MM.1S (cell line): Measurements from ENCODE around the gene AIRE.

Source experiments
- DNase-seq: peaks from one replicate; pipeline ENCODE4 v3.0.0-alpha.2; 2015
- H2AFZ ChIP-seq: fragments of 300-600 bp; sonication (generic); 2 replicates; pipeline ENCODE4 v1.6.0; 2016; ENCODE audit warnings: antibody characterized with exemption, low read length
- H3F3A ChIP-seq: fragments of 300-600 bp; sonication (generic); 2 replicates; pipeline ENCODE4 v1.6.1; 2016; ENCODE audit warnings: mild to moderate bottlenecking, antibody characterized with exemption, low read length, moderate library complexity, mixed read lengths; ENCODE audit not compliant: insufficient read depth
- H3K27ac ChIP-seq: fragments of 300-600 bp; sonication (generic); 2 replicates; pipeline ENCODE4 v1.5.1; 2016; ENCODE audit warnings: mild to moderate bottlenecking, low read length
- H3K27me3 ChIP-seq: fragments of 300-600 bp; sonication (generic); replicated peaks from 2 replicates; pipeline ENCODE4 v1.6.0; 2016; ENCODE audit warnings: low read length; ENCODE audit not compliant: insufficient read depth
- H3K36me3 ChIP-seq: fragments of 300-600 bp; sonication (generic); replicated peaks from 2 replicates; pipeline ENCODE4 v1.6.1; 2016; ENCODE audit warnings: mild to moderate bottlenecking, low read length, mixed read lengths; ENCODE audit not compliant: insufficient read depth
- H3K4me1 ChIP-seq: fragments of 300-600 bp; sonication (generic); 2 replicates; pipeline ENCODE4 v1.6.1; 2016; ENCODE audit warnings: low read length, mixed read lengths
- H3K4me2 ChIP-seq: fragments of 300-600 bp; sonication (generic); 2 replicates; pipeline ENCODE4 v1.6.0; 2016; ENCODE audit warnings: low read depth, low read length
- H3K4me3 ChIP-seq: fragments of 300-600 bp; sonication (generic); 2 replicates; pipeline ENCODE4 v1.5.1; 2016; ENCODE audit warnings: low read length, mixed read lengths
- H3K79me2 ChIP-seq: fragments of 300-600 bp; sonication (generic); 2 replicates; pipeline ENCODE4 v1.6.1; 2016; ENCODE audit warnings: mixed run types, low read length, mixed read lengths
- H3K9ac ChIP-seq: fragments of 300-600 bp; sonication (generic); 2 replicates; pipeline ENCODE4 v1.6.1; 2016; ENCODE audit warnings: low read length, mixed read lengths
- H3K9me2 ChIP-seq: fragments of 300-600 bp; sonication (generic); replicated peaks from 2 replicates; pipeline ENCODE4 v1.6.1; 2016; ENCODE audit warnings: mild to moderate bottlenecking, low read length, mixed read lengths; ENCODE audit not compliant: insufficient read depth
- H3K9me3 ChIP-seq: fragments of 300-600 bp; sonication (generic); replicated peaks from 2 replicates; pipeline ENCODE4 v1.6.1; 2016; ENCODE audit warnings: mild to moderate bottlenecking, low read length, mixed read lengths; ENCODE audit not compliant: insufficient read depth
- H4K20me1 ChIP-seq: fragments of 300-600 bp; sonication (generic); 2 replicates; pipeline ENCODE4 v1.6.1; 2016; ENCODE audit warnings: mild to moderate bottlenecking, low read length, moderate library complexity, mixed read lengths; ENCODE audit not compliant: insufficient read depth
- CTCF ChIP-seq: fragments of 300-600 bp; sonication (generic); IDR thresholded peaks from 2 replicates; pipeline ENCODE4 v1.5.1; 2016; ENCODE audit warnings: antibody characterized with exemption, low read length, mixed read lengths
- EZH2 ChIP-seq: fragments of 300-600 bp; sonication (generic); optimal IDR thresholded peaks from 2 replicates; pipeline ENCODE3; 2017; ENCODE audit warnings: low read depth, mild to moderate bottlenecking, antibody characterized with exemption, low read length, mixed read lengths
- EZH2phosphoT487 ChIP-seq: fragments of 300-600 bp; sonication (generic); IDR thresholded peaks from 2 replicates; pipeline ENCODE4 v1.6.1; 2018; ENCODE audit warnings: antibody characterized with exemption, low read length

AIRE gene

GRCh38 chr21:44291936-44292811 is 6.5 kb downstream of the AIRE start:
- Histone ChIP-seq H3K4me3 (no peak overlapping the region), H3K27me3 (peaks cover 85% of the 10 kb centered on the region), H3K9me2 (no peaks in the 10 kb centered on the region), H3K4me1 (no peaks in the 10 kb centered on the region), H3K27ac (no peak overlapping the region), H3K36me3 (no peaks in the 10 kb centered on the region), H3K9ac (no peak overlapping the region), H3K79me2 (no peaks in the 10 kb centered on the region), H4K20me1 (no peaks in the 10 kb centered on the region), H2AFZ (no peak overlapping the region), H3K9me3 (no peaks in the 10 kb centered on the region), H3F3A (no peaks in the 10 kb centered on the region), H3K4me2 (no peak overlapping the region)
- no peak for TF ChIP-seq EZH2phosphoT487
- TF ChIP-seq CTCF = no peak
- TF ChIP-seq EZH2 = no peak
- DNase-seq = no peak

DNA sequence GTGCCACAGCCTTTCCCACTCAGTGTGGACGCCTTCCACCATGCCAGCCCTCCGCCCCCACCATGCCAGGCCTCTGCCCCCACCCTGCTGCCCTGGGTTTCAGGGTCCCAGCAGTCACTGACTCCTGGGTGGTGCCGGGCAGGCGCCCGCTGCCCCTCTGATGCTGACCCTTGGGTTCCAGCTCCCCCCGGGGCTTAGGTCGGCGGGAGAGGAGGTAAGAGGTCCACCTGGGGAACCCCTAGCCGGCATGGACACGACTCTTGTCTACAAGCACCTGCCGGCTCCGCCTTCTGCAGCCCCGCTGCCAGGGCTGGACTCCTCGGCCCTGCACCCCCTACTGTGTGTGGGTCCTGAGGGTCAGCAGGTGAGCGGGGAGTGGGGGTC is 7.1 kb downstream of the AIRE start:
- Histone ChIP-seq H3F3A (peaks cover under 1% of the 10 kb centered on the region), H3K9me2 (no peaks in the 10 kb centered on the region), H3K9me3 (no peaks in the 10 kb centered on the region), H3K27me3 (peaks cover 79% of the 10 kb centered on the region), H3K4me3 (no peak overlapping the region), H3K4me2 (no peak overlapping the region), H3K4me1 (peaks cover 4% of the 10 kb centered on the region), H2AFZ (no peak overlapping the region), H4K20me1 (no peaks in the 10 kb centered on the region), H3K36me3 (no peaks in the 10 kb centered on the region), H3K9ac (no peak overlapping the region), H3K79me2 (no peaks in the 10 kb centered on the region), H3K27ac (no peak overlapping the region)
- TF ChIP-seq EZH2 (no peak), CTCF (no peak), EZH2phosphoT487 (no peak)
- no peak for DNase-seq

GRCh38 chr21:44293551-44294231 is 8.0 kb downstream of the AIRE start:
- Histone ChIP-seq H4K20me1 (no peaks in the 10 kb centered on the region), H3K9me3 (no peaks in the 10 kb centered on the region), H3K9me2 (no peaks in the 10 kb centered on the region), H3K79me2 (no peaks in the 10 kb centered on the region), H2AFZ (no peak overlapping the region), H3K4me2 (no peak overlapping the region), H3K4me3 (no peak overlapping the region), H3K36me3 (no peaks in the 10 kb centered on the region), H3K27me3 (peaks cover 70% of the 10 kb centered on the region), H3K4me1 (peaks cover 13% of the 10 kb centered on the region), H3K27ac (no peak overlapping the region), H3K9ac (no peak overlapping the region), H3F3A (peaks cover 10% of the 10 kb centered on the region)
- TF ChIP-seq EZH2 (no peak), CTCF (no peak)
- no peak for DNase-seq
